Kidney capillary endothelial cell (primary cell): ENCODE results near the gene RBFA.

Experiments used
- DNase-seq: peaks from one replicate; pipeline ENCODE4 v3.0.0-alpha.2; 2018; ENCODE audit warnings: low spot score

RBFA gene

GRCh38 chr18:80029690-80030089, 4.5 kb upstream of the RBFA start:
- DNase-seq = no peak

- DNase-seq = no peak
Measured at GRCh38 chr18:80033181-80034067, 810 bp upstream of the RBFA start.

GRCh38 chr18:80034852-80035406, 695 bp downstream of the RBFA start:
- peak; percentile 8 for DNase-seq

GRCh38 chr18:80035997-80036396, 1.8 kb downstream of the RBFA start:
- no peak for DNase-seq

- DNase-seq = no peak
Measured at GRCh38 chr18:80037300-80037699, 3.1 kb downstream of the RBFA start.

GRCh38 chr18:80037869-80038630, 3.8 kb downstream of the RBFA start:
- no peak for DNase-seq

- DNase-seq = no peak
Measured at GRCh38 chr18:80040515-80040914, 6.3 kb downstream of the RBFA start.

GRCh38 chr18:80041424-80041823, 7.2 kb downstream of the RBFA start:
- no peak for DNase-seq

GRCh38 chr18:80042785-80043184, 8.6 kb downstream of the RBFA start:
- DNase-seq = no peak

- DNase-seq = no peak
Measured at GRCh38 chr18:80044072-80044471, 9.8 kb downstream of the RBFA start.

- DNase-seq = no peak
Measured at GRCh38 chr18:80046011-80046410, 11.8 kb downstream of the RBFA start.

- DNase-seq = no peak
Measured at GRCh38 chr18:80046431-80046830, 12.2 kb downstream of the RBFA start.

GRCh38 chr18:80046961-80047541, 12.8 kb downstream of the RBFA start:
- no peak for DNase-seq

- no peak for DNase-seq
Measured at GRCh38 chr18:80050797-80051196, 16.6 kb downstream of the RBFA start.

GRCh38 chr18:80056095-80056494, 21.9 kb downstream of the RBFA start:
- no peak for DNase-seq

GRCh38 chr18:80059945-80060344, 25.7 kb downstream of the RBFA start:
- DNase-seq = no peak

GRCh38 chr18:80065705-80066104, 31.5 kb downstream of the RBFA start:
- no peak for DNase-seq

- no peak for DNase-seq
Measured at GRCh38 chr18:80067321-80067720, 33.1 kb downstream of the RBFA start.

- DNase-seq = no peak
Measured at GRCh38 chr18:80067897-80068296, 33.7 kb downstream of the RBFA start.

- no peak for DNase-seq
Measured at GRCh38 chr18:80068571-80069272, 34.5 kb downstream of the RBFA start.

- DNase-seq = no peak
Measured at GRCh38 chr18:80070825-80071224, 36.6 kb downstream of the RBFA start.

GRCh38 chr18:80074183-80074582, 39.9 kb downstream of the RBFA start:
- DNase-seq = no peak
